Sciatic nerve (tissue), 2 donors: ENCODE measurements around the gene CD96. TPM values are rescaled to one million over a fixed set of nuclear protein-coding genes. Genes with fewer than 3 reads are reported as not detected.
"Not testable (repeated sequence)": the region's sequence is repeated elsewhere in the genome, so short reads cannot be mapped to it uniquely, and the experiment has no call there.

ENCODE experiments used
- ATAC-seq: fragments of 200-7000 bp; cut with Tn5 transposase; one replicate; pipeline ENCODE4 v1.9.1; 2020; ENCODE audit warnings: mild to moderate bottlenecking, moderate library complexity
- DNase-seq: peaks from one replicate; pipeline ENCODE4 v3.0.0-alpha.2; 2020; ENCODE audit warnings: low spot score
- intact Hi-C: fragments of 100-400 bp; cut with DNase I; formaldehyde crosslinking; loops from one replicate; pipeline ENCODE4 v1.14.2; 2022
- total RNA-seq: library from RNA; stranded (reverse); fragmentation: NEBNext Ultra II Directional; extraction: Animal tissue kit (Norgen Biotek cat#: 25700); gene quantifications from one replicate; pipeline ENCODE4 v1.2.1, GENCODE V29; 2021
- donor health status: DM: no; HTN: no; CAD: no.
- donor health status: DM: no; HTN: no; CAD: no.

The CD96 gene
- total RNA-seq, 1 donor from 2014 or later: 1.7 TPM

GRCh38 chr3:111547631-111548030 is 5.6 kb downstream of the CD96 start:
- DNase-seq: no peak
- ATAC-seq: peak; percentile 46
- intact Hi-C loops: no loop called here

GRCh38 chr3:111548092-111548491 is 6.1 kb downstream of the CD96 start:
- intact Hi-C loops: no loop called here
- peak; percentile 62 for ATAC-seq
- DNase-seq: no peak

GRCh38 chr3:111548756-111549155 is 6.8 kb downstream of the CD96 start:
- intact Hi-C loops: no loop called here
- no peak for ATAC-seq
- no peak for DNase-seq

GRCh38 chr3:111561902-111562301 is 19.9 kb downstream of the CD96 start:
- not testable (repeated sequence) for DNase-seq, ATAC-seq
- intact Hi-C loops: loop anchor here (10.0 kb wide), 1 partner anchor 243 kb away; no protein-coding TSS in a partner anchor

GRCh38 chr3:111566844-111567243 is 24.8 kb downstream of the CD96 start:
- ATAC-seq (no peak), DNase-seq (no peak)
- intact Hi-C loops: loop anchor here (10.0 kb wide), 1 partner anchor 238 kb away; no protein-coding TSS in a partner anchor

- no peak for DNase-seq
- intact Hi-C loops: loop anchor here (10.0 kb wide), 1 partner anchor 236 kb away; no protein-coding TSS in a partner anchor
- no peak for ATAC-seq
Observed at GRCh38 chr3:111568355-111568754, 26.4 kb downstream of the CD96 start.

GRCh38 chr3:111568911-111569310 is 26.9 kb downstream of the CD96 start:
- intact Hi-C loops: loop anchor here (10.0 kb wide), 1 partner anchor 236 kb away; no protein-coding TSS in a partner anchor
- ATAC-seq (no peak), DNase-seq (no peak)

GRCh38 chr3:111570404-111571030 is 28.5 kb downstream of the CD96 start:
- DNase-seq: no peak
- no peak for ATAC-seq
- intact Hi-C loops: no loop called here

- no peak for DNase-seq
- intact Hi-C loops: no loop called here
- ATAC-seq: no peak
Observed at GRCh38 chr3:111571282-111571681, 29.3 kb downstream of the CD96 start.

GRCh38 chr3:111571907-111572460 is 30.0 kb downstream of the CD96 start:
- ATAC-seq: no peak
- intact Hi-C loops: no loop called here

GRCh38 chr3:111577113-111577512 is 35.1 kb downstream of the CD96 start:
- ATAC-seq (no peak), DNase-seq (no peak)

More at GRCh38 chr3:111571907-111572460, 30.0 kb downstream of the CD96 start:
- DNase-seq: no peak

GRCh38 chr3:111577798-111578685 is 36.0 kb downstream of the CD96 start:
- intact Hi-C loops: no loop called here
- peak; percentile 44 for ATAC-seq
- no peak for DNase-seq

More at GRCh38 chr3:111577113-111577512, 35.1 kb downstream of the CD96 start:
- intact Hi-C loops: no loop called here

- ATAC-seq (no peak), DNase-seq (no peak)
- intact Hi-C loops: no loop called here
Observed at GRCh38 chr3:111578867-111579266, 36.9 kb downstream of the CD96 start.

- intact Hi-C loops: no loop called here
- ATAC-seq (no peak), DNase-seq (no peak)
Observed at GRCh38 chr3:111579495-111579894, 37.5 kb downstream of the CD96 start.

- intact Hi-C loops: no loop called here
- ATAC-seq (no peak), DNase-seq (no peak)
Observed at GRCh38 chr3:111581403-111582119, 39.6 kb downstream of the CD96 start.

- intact Hi-C loops: no loop called here
- DNase-seq (no peak), ATAC-seq (no peak)
Observed at GRCh38 chr3:111582120-111582474, 40.1 kb downstream of the CD96 start.

- ATAC-seq (no peak), DNase-seq (no peak)
- intact Hi-C loops: no loop called here
Observed at GRCh38 chr3:111584744-111585143, 42.7 kb downstream of the CD96 start.

- intact Hi-C loops: no loop called here
- ATAC-seq (no peak), DNase-seq (no peak)
Observed at GRCh38 chr3:111585217-111585616, 43.2 kb downstream of the CD96 start.

GRCh38 chr3:111588527-111588926 is 46.5 kb downstream of the CD96 start:
- intact Hi-C loops: no loop called here
- no peak for DNase-seq

More at GRCh38 chr3:111588527-111588926, 46.5 kb downstream of the CD96 start:
- no peak for ATAC-seq
